Spleen (tissue), 11 donors: ENCODE data around the gene ENC1. TPM values are rescaled to one million over a fixed set of nuclear protein-coding genes. Genes with fewer than 3 reads are reported as not detected.

Source experiments
- DNase-seq: peaks from one replicate; pipeline ENCODE4 v3.0.0-alpha.2; 2020
- H3K27ac ChIP-seq, 8 donors: fragments of 200-600 bp; sonication (generic) in 7 of 8; 1 replicate in 4 of 8; 2 replicates in 4 of 8; pipeline versions ENCODE4 v1.5.0 to v1.8.0; 2016 to 2021; ENCODE audit warnings: inconsistent platforms in 4 of 8, mild to moderate bottlenecking in 4 of 8, moderate library complexity in 1 of 8
- H3K27me3 ChIP-seq, 7 donors: fragments of 200-600 bp; sonication (generic) in 6 of 7; replicated peaks in 1 of 7; 1 replicate in 4 of 7; 2 replicates in 3 of 7; pipeline versions ENCODE4 v1.5.0 to v1.8.0; 2016 to 2021; ENCODE audit warnings: inconsistent platforms in 3 of 7, mild to moderate bottlenecking in 1 of 7
- H3K36me3 ChIP-seq, 6 donors: fragments of 200-600 bp; sonication (generic) in 5 of 6; 1 replicate in 4 of 6; 2 replicates in 2 of 6; pipeline versions ENCODE4 v1.5.0 to v1.8.0; 2016 to 2021; ENCODE audit warnings: inconsistent platforms in 2 of 6
- H3K4me1 ChIP-seq, 6 donors: fragments of 200-600 bp; sonication (generic) in 5 of 6; 1 replicate in 3 of 6; 2 replicates in 3 of 6; pipeline versions ENCODE4 v1.5.0 to v1.8.0; 2016 to 2021; ENCODE audit warnings: inconsistent platforms in 3 of 6
- H3K4me3 ChIP-seq, 8 donors: fragments of 200-600 bp; sonication (generic) in 7 of 8; 1 replicate in 4 of 8; 2 replicates in 4 of 8; pipeline versions ENCODE4 v1.5.0 to v1.8.0; 2016 to 2021; ENCODE audit warnings: inconsistent platforms in 4 of 8, mild to moderate bottlenecking in 4 of 8, moderate library complexity in 2 of 8
- H3K9me3 ChIP-seq, 8 donors: fragments of 200-600 bp; sonication (generic) in 7 of 8; 1 replicate in 4 of 8; 2 replicates in 4 of 8; pipeline versions ENCODE4 v1.5.0 to v1.8.0; 2016 to 2021; ENCODE audit warnings: inconsistent platforms in 4 of 8
- POLR2A ChIP-seq, 3 donors: fragments of 450-650 bp; IDR thresholded peaks; one replicate each; pipeline ENCODE4 v1.5.1; 2017; ENCODE audit warnings: antibody characterized with exemption in 3 of 3, mild to moderate bottlenecking in 1 of 3
- POLR2AphosphoS5 ChIP-seq, 3 donors: sonication (generic); formaldehyde crosslinking; IDR thresholded peaks; one replicate each; pipeline ENCODE4 v1.5.1; 2017; ENCODE audit warnings: antibody characterized with exemption in 3 of 3
- WGBS, 5 donors: extraction: QIAGEN DNeasy Blood & Tissue Kit in 3 of 5; methylation state at CpG; one replicate each; pipeline versions ENCODE4 v1.1.5 to v1.1.7; 2013 to 2018; 5-methylcytosine and 5-hydroxymethylcytosine counted together
- intact Hi-C: fragments of 100-400 bp; cut with DNase I; formaldehyde crosslinking; loops from one replicate; pipeline ENCODE4 v1.15.0; 2023; ENCODE audit warnings: low total_unique reads
- polyA plus RNA-seq, 3 donors: library from polyadenylated mRNA; stranded (reverse); fragments of 200-250 nt; gene quantifications; one replicate each; pipeline ENCODE4 v1.2.1, GENCODE V29; 2013
- total RNA-seq, 7 donors: library from RNA; depleted of rRNA in 3 of 7; stranded (reverse); fragments of >200 nt in 3 of 7; fragmentation: NEBNext Ultra II Directional in 4 of 7; extraction: Animal tissue kit (Norgen Biotek cat#: 25700) in 4 of 7; gene quantifications; one replicate each; pipeline versions ENCODE4 v1.1.0 to v1.2.1, GENCODE V29; 2016 to 2021
- TF ChIP-seq, protein P1 (sequence below), 11 experiments: fragments of 200-600 bp in 7 of 11; fragments of 450-650 bp in 4 of 11; sonication (generic) in 4 of 11; IDR thresholded peaks in 8 of 11; conservative IDR thresholded peaks in 3 of 11; 1 replicate in 7 of 11; 2 replicates in 4 of 11; pipeline versions ENCODE4 v1.4.0 to v1.8.0; 2016 to 2021; ENCODE audit warnings: antibody characterized with exemption in 11 of 11, inconsistent platforms in 4 of 11, mild to moderate bottlenecking in 1 of 11
- donor health status: healthy with polysubstance abuse.
- donor health status: DM: no; HTN: no; CAD: no; lungs with moderate emphysema.
- donor health status: DM: no; HTN: no; CAD: no.
- donor health status: Bipolar disorder and iron deficiency.
- donor health status: healthy.
- donor health status: DM: no; HTN: no; CAD: no.
- donor health status: DM: yes; HTN: yes; CAD: no.

The ENC1 gene
- total and polyA plus RNA-seq, 10 donors: 3.8 to 19.5 (median 11.2) TPM

DNA sequence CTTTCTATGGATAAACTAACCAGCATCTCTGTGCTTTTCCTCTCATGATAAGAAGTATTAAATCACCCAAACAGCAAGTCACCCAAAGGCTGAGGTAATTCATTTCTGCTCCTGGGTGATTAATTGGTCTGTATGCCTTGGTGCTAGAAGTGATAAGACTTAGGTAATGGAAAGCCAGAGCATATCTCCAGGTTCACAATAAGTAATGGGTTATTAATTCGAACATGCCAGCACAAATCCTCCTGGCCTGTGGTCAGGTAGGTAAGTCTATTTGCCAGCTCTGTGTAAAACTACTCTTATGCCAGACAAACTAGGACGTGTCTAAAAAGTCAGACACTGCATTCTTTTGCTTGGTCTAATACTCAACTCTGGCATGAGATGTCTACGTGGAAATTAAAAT is 11.2 kb upstream of the ENC1 start:
- no peak overlapping the region for H3K4me3 ChIP-seq
- H3K9me3 ChIP-seq: no peaks in the 10 kb centered on the region
- no peak overlapping the region for H3K27ac ChIP-seq
- no peaks in the 10 kb centered on the region for H3K36me3 ChIP-seq
- WGBS, 5 donors: 80 to 91% (median 87%) methylated on average over 3 of the region's 3 CpGs
- intact Hi-C loops: no loop called here
- DNase-seq: no peak
- no peak for TF ChIP-seq POLR2A (IDR thresholded peaks at IDR 0.05)
- TF ChIP-seq, protein P1, sequence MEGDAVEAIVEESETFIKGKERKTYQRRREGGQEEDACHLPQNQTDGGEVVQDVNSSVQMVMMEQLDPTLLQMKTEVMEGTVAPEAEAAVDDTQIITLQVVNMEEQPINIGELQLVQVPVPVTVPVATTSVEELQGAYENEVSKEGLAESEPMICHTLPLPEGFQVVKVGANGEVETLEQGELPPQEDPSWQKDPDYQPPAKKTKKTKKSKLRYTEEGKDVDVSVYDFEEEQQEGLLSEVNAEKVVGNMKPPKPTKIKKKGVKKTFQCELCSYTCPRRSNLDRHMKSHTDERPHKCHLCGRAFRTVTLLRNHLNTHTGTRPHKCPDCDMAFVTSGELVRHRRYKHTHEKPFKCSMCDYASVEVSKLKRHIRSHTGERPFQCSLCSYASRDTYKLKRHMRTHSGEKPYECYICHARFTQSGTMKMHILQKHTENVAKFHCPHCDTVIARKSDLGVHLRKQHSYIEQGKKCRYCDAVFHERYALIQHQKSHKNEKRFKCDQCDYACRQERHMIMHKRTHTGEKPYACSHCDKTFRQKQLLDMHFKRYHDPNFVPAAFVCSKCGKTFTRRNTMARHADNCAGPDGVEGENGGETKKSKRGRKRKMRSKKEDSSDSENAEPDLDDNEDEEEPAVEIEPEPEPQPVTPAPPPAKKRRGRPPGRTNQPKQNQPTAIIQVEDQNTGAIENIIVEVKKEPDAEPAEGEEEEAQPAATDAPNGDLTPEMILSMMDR (IDR thresholded peaks at IDR 0.05 in 8 of 11, conservative IDR thresholded peaks at IDR 0.05 in 3 of 11): no peak
- TF ChIP-seq POLR2AphosphoS5 (IDR thresholded peaks at IDR 0.05): no peak
- H3K4me1 ChIP-seq: peaks cover 0 to 9% (median 4%) of the 10 kb centered on the region in 6 donors
- H3K27me3 ChIP-seq: no peaks in the 10 kb centered on the region

DNA sequence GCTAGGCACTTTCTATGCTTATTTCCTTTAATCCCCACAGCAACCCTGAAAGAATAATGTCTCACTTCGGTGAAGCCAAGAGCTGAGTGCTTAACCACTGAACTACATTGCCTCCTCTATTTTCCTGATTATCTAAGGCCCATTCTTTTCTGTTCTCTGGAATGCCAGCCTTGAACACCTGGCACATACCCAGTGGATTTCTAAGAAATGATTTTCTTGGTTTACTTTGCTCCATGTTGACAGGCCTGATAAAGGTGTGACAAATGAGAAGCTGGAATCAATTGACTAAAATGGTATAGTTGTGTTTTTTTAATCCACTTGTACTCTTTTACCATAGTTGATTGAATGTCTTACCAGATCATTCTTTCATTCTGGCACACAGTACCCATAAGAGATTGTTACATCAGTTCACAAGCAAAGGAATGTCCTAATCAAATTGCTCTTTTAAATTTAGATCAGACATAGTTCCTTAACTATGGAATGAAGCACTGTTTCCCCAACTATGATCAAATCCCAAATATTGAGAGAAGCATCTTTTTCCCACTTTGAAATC is 9.0 kb upstream of the ENC1 start:
- WGBS, 5 donors: 46 to 61% (median 53%) methylated on average over 1 of the region's 1 CpG
- Histone ChIP-seq H3K4me3 (no peak overlapping the region), H3K4me1 (peaks cover 0 to 9% (median 4%) of the 10 kb centered on the region in 6 donors), H3K27ac (no peak overlapping the region), H3K36me3 (no peaks in the 10 kb centered on the region), H3K27me3 (no peaks in the 10 kb centered on the region), H3K9me3 (no peaks in the 10 kb centered on the region)
- no peak for DNase-seq
- TF ChIP-seq POLR2A (IDR thresholded peaks at IDR 0.05): no peak
- TF ChIP-seq POLR2AphosphoS5 (IDR thresholded peaks at IDR 0.05): no peak
- TF ChIP-seq, protein P1 (IDR thresholded peaks at IDR 0.05 in 8 of 11, conservative IDR thresholded peaks at IDR 0.05 in 3 of 11): no peak
- intact Hi-C loops: loop anchor here (2.0 to 10.0 kb wide), 3 partner anchors 255 to 747 kb away; no protein-coding TSS in a partner anchor

DNA sequence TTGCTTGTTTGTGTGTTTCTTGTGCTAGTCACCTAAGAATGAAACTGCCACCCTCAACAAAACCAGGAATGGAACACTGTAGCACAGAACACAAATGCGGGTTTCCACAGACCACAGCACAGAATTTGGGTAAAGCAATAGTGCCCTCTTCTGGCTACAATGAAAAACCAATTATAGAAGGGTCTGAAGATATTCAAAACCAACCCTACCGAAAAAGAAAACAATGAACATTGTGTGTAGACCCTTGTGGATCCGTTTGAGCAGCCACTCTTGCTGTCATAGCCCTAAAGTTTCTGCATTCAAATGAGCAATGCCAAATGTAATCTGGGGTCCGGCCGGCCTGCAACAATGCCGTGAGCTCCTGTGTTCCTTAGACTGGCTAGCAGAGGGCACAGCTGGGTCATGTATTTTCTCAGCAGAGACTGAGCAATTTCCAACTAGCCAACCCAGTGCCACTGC is 8.3 kb upstream of the ENC1 start:
- no peak overlapping the region for H3K27ac ChIP-seq
- peaks cover 0 to 14% (median 5%) of the 10 kb centered on the region in 6 donors for H3K4me1 ChIP-seq
- no peaks in the 10 kb centered on the region for H3K36me3 ChIP-seq
- 9 to 21% (median 17%) methylated on average over 6 of the region's 6 CpGs for WGBS, 5 donors
- no peaks in the 10 kb centered on the region for H3K9me3 ChIP-seq
- TF ChIP-seq POLR2A (IDR thresholded peaks at IDR 0.05) (no peak), POLR2AphosphoS5 (IDR thresholded peaks at IDR 0.05) (no peak)
- TF ChIP-seq, protein P1 (IDR thresholded peaks at IDR 0.05 in 8 of 11, conservative IDR thresholded peaks at IDR 0.05 in 3 of 11): peak; percentile 48 to 85 (median 73)
- H3K27me3 ChIP-seq: no peaks in the 10 kb centered on the region
- no peak for DNase-seq
- H3K4me3 ChIP-seq: no peak overlapping the region
- intact Hi-C loops: loop anchor here (2.0 to 10.0 kb wide), 3 partner anchors 254 to 746 kb away; no protein-coding TSS in a partner anchor

DNA sequence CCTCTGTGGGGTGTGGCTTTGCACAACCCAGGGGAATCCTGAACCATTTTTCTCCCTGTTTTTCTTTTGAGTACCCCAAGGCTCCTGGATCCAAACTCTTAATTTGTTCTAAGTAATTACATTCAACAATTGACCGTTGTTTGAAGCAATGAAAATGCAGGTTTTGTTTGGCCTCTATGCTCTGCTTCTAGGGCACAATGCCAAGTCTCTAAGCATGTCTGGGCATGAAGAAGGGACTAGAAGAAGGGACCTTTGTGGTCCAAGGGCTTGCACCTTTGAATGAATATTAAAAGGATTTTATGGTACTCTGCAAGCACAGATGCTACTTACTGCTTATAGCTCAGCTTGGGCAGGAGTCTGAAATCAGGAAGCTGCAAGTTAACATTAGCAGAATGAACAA is 6.6 kb upstream of the ENC1 start:
- H3K27ac ChIP-seq: no peak overlapping the region
- H3K27me3 ChIP-seq: no peaks in the 10 kb centered on the region
- H3K4me3 ChIP-seq: no peak overlapping the region
- TF ChIP-seq POLR2A (IDR thresholded peaks at IDR 0.05): no peak
- TF ChIP-seq, protein P1 (IDR thresholded peaks at IDR 0.05 in 8 of 11, conservative IDR thresholded peaks at IDR 0.05 in 3 of 11): no peak
- TF ChIP-seq POLR2AphosphoS5 (IDR thresholded peaks at IDR 0.05): no peak
- DNase-seq: no peak
- no peaks in the 10 kb centered on the region for H3K36me3 ChIP-seq
- WGBS, 5 donors: 87 to 100% (median 91%) methylated on average over 1 of the region's 1 CpG
- H3K9me3 ChIP-seq: no peaks in the 10 kb centered on the region
- H3K4me1 ChIP-seq: peaks cover 4 to 32% (median 21%) of the 10 kb centered on the region in 6 donors
- intact Hi-C loops: loop anchor here (10.0 kb wide), 2 partner anchors 252 to 612 kb away; no protein-coding TSS in a partner anchor
